ENCODE results near the gene COPB1. TPM values are rescaled to one million over a fixed set of nuclear protein-coding genes. Genes with fewer than 3 reads are reported as not detected.

The COPB1 gene
- total and polyA plus RNA-seq, 2 of the 13 experiments (the other 11 are each of a cell fraction or from before 2014, with no cell fraction given), result 114 to 195 TPM

- CTCF ChIA-PET (ENCODE audit: low intra/inter-chr PET ratio, low total read pairs), result no interaction called here
- intact Hi-C loops (cut with micrococcal nuclease; ENCODE audit: unreplicated experiment), result no loop called here
- no TSS peak for BruUV-seq (replicated peaks)
- DNase-seq (ENCODE audit: low spot score) (no peak), ATAC-seq (no peak), FAIRE-seq (no peak)
- Histone ChIP-seq H3K4me2 (ENCODE audit: low read depth, low read length) (no peak overlapping the region), H3K36me3 (replicated peaks in 1 of 2; ENCODE audit: control insufficient read depth in 1 of 2, insufficient read depth in 2 of 2, low read length in 2 of 2) (no peaks in the 10 kb centered on the region), H3K9me3 (ENCODE audit: low read length) (no peaks in the 10 kb centered on the region), H2AFZ (ENCODE audit: low read length) (no peak overlapping the region), H3K27me3 (ENCODE audit: control insufficient read depth in 1 of 2, insufficient read depth in 2 of 2, low read length in 2 of 2) (no peaks in the 10 kb centered on the region), H3K4me1 (ENCODE audit: insufficient read depth, low read length) (peaks cover 25% of the 10 kb centered on the region), H4K20me1 (ENCODE audit: insufficient read depth, low read length) (no peaks in the 10 kb centered on the region), H3K79me2 (ENCODE audit: insufficient read depth, low read length) (no peaks in the 10 kb centered on the region), H3K4me3 (replicated peaks in 1 of 3; ENCODE audit: insufficient read depth in 1 of 3, low read depth in 2 of 3, low read length in 3 of 3) (no peak overlapping the region), H3K27ac (ENCODE audit: extremely low read length, insufficient read depth, low read length) (no peak overlapping the region), H3K9ac (ENCODE audit: insufficient read depth, low read depth, low read length) (no peak overlapping the region)
- in situ Hi-C loops (cut with HindIII; ENCODE audit: extremely low pct_ligation_motif_present, low pct_unique_long_range_greater_than_20kb), result no loop called here
- POLR2A ChIA-PET, result no interaction called here
- no peak for TF ChIP-seq ZSCAN9 (CRISPR knock-in tag; IDR thresholded peaks at IDR 0.05; ENCODE audit: borderline replicate concordance)
- TF ChIP-seq ZNF136 (CRISPR knock-in tag; IDR thresholded peaks at IDR 0.05; ENCODE audit: low read depth), result no peak
- TF ChIP-seq ZNF552 (CRISPR knock-in tag; IDR thresholded peaks at IDR 0.05; ENCODE audit: borderline replicate concordance), result no peak
- TF ChIP-seq MAF1 (CRISPR knock-in tag; IDR thresholded peaks at IDR 0.05; ENCODE audit: borderline replicate concordance), result no peak
- TF ChIP-seq PCBP2 (optimal IDR thresholded peaks at IDR 0.05; ENCODE audit: low read depth, low read length, poor library complexity, severe bottlenecking), result no peak
- TF ChIP-seq ZNF609 (CRISPR knock-in tag; IDR thresholded peaks at IDR 0.05; ENCODE audit: borderline replicate concordance), result no peak
- TF ChIP-seq AFF4 (CRISPR knock-in tag; IDR thresholded peaks at IDR 0.05), result no peak
- TF ChIP-seq TBL1XR1 (IDR thresholded peaks at IDR 0.05; ENCODE audit: borderline replicate concordance, low read length, partially characterized antibody), result no peak
- TF ChIP-seq ZFP1 (CRISPR knock-in tag; IDR thresholded peaks at IDR 0.05), result no peak
These were observed 74.0 kb downstream of the COPB1 start for GRCh38 chr11:14425621-14426020.
